GM19372 (cell line): ENCODE results near the gene DTNB.
"Not testable (repeated sequence)": the region's sequence is repeated elsewhere in the genome, so short reads cannot be mapped to it uniquely, and the experiment has no call there.

Experiments
- ATAC-seq: cut with Tn5 transposase; IDR thresholded peaks from one replicate; pipeline ENCODE4 v1.9.1; 2021; ENCODE audit warnings: mild to moderate bottlenecking, low read depth, moderate library complexity; ENCODE audit not compliant: unreplicated experiment

The DTNB gene

GRCh38 chr2:25673300-25674076 is at the start of gene DTNB:
Gene DTNB (minus strand): TSS chr2:25673577. CDS start chr2:25652660, 20,917 bp downstream.
- peak; percentile 80 for ATAC-seq

GRCh38 chr2:25722224-25722623 is 48.8 kb upstream of the DTNB start:
- ATAC-seq: no peak

- ATAC-seq: no peak
Observed at GRCh38 chr2:25720575-25720974, 47.2 kb upstream of the DTNB start.

GRCh38 chr2:25714740-25715139 is 41.4 kb upstream of the DTNB start:
- ATAC-seq: no peak

- ATAC-seq: no peak
Observed at GRCh38 chr2:25712455-25712854, 39.1 kb upstream of the DTNB start.

GRCh38 chr2:25711675-25712354 is 38.4 kb upstream of the DTNB start:
- ATAC-seq: no peak

- ATAC-seq: no peak
Observed at GRCh38 chr2:25710750-25711149, 37.4 kb upstream of the DTNB start.

GRCh38 chr2:25709349-25709748 is 36.0 kb upstream of the DTNB start:
- no peak for ATAC-seq

- no peak for ATAC-seq
Observed at GRCh38 chr2:25707927-25708590, 34.7 kb upstream of the DTNB start.

- ATAC-seq: not testable (repeated sequence)
Observed at GRCh38 chr2:25705575-25705974, 32.2 kb upstream of the DTNB start.

- ATAC-seq: no peak
Observed at GRCh38 chr2:25701801-25702200, 28.4 kb upstream of the DTNB start.

GRCh38 chr2:25700221-25700660 is 26.9 kb upstream of the DTNB start:
- no peak for ATAC-seq

GRCh38 chr2:25699216-25699615 is 25.8 kb upstream of the DTNB start:
- no peak for ATAC-seq

GRCh38 chr2:25698752-25699151 is 25.4 kb upstream of the DTNB start:
- ATAC-seq: no peak

- no peak for ATAC-seq
Observed at GRCh38 chr2:25697559-25698341, 24.4 kb upstream of the DTNB start.

GRCh38 chr2:25692737-25693445 is 19.5 kb upstream of the DTNB start:
- no peak for ATAC-seq

- ATAC-seq: no peak
Observed at GRCh38 chr2:25692143-25692542, 18.8 kb upstream of the DTNB start.

GRCh38 chr2:25690058-25690457 is 16.7 kb upstream of the DTNB start:
- no peak for ATAC-seq

- no peak for ATAC-seq
Observed at GRCh38 chr2:25688236-25688635, 14.9 kb upstream of the DTNB start.

GRCh38 chr2:25685741-25686140 is 12.4 kb upstream of the DTNB start:
- ATAC-seq: no peak
